ENCODE data around the gene C10orf95. TPM values are rescaled to one million over a fixed set of nuclear protein-coding genes. Genes with fewer than 3 reads are reported as not detected.

Gene C10orf95
- total and polyA plus RNA-seq, 8 donors, result 0.70 to 7.3 (median 1.7) TPM

DNA sequence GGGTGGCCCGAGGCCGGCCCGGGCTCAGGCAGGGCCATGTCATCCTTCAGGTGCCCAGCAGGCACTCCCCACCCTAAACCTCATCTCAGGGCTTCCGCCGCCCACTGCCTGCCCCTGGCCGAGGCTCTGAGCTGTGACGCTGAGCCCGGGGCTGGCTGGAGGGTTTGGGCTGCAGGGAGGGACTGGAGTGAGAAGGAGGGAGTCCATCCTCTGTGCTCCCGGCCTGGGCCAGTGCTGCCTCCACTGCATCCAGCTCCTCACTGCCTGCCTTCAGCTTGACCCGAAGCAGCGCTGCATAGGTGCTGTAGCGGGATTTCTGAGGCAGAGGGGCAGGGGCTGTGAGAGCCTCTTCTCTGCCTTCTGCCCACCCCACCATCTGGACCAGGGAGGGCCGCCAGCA is 48.2 kb downstream of the C10orf95 start:
- Histone ChIP-seq H3K9me3 (no peaks in the 10 kb centered on the region), H3K27ac (no peak overlapping the region), H3K4me3 (no peak overlapping the region), H3K36me3 (peaks cover 0 to 49% of the 10 kb centered on the region in 2 donors), H3K27me3 (peaks cover 0 to 14% of the 10 kb centered on the region in 2 donors), H3K4me1 (peaks cover 4 to 22% of the 10 kb centered on the region in 2 donors)
- intact Hi-C loops (cut with DNase I), result no loop called here
- ATAC-seq (no peak), DNase-seq (peak in 1 of 4 donors; percentile 78)
- TF ChIP-seq, protein P1, sequence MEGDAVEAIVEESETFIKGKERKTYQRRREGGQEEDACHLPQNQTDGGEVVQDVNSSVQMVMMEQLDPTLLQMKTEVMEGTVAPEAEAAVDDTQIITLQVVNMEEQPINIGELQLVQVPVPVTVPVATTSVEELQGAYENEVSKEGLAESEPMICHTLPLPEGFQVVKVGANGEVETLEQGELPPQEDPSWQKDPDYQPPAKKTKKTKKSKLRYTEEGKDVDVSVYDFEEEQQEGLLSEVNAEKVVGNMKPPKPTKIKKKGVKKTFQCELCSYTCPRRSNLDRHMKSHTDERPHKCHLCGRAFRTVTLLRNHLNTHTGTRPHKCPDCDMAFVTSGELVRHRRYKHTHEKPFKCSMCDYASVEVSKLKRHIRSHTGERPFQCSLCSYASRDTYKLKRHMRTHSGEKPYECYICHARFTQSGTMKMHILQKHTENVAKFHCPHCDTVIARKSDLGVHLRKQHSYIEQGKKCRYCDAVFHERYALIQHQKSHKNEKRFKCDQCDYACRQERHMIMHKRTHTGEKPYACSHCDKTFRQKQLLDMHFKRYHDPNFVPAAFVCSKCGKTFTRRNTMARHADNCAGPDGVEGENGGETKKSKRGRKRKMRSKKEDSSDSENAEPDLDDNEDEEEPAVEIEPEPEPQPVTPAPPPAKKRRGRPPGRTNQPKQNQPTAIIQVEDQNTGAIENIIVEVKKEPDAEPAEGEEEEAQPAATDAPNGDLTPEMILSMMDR (IDR thresholded peaks at IDR 0.05), result no peak

DNA sequence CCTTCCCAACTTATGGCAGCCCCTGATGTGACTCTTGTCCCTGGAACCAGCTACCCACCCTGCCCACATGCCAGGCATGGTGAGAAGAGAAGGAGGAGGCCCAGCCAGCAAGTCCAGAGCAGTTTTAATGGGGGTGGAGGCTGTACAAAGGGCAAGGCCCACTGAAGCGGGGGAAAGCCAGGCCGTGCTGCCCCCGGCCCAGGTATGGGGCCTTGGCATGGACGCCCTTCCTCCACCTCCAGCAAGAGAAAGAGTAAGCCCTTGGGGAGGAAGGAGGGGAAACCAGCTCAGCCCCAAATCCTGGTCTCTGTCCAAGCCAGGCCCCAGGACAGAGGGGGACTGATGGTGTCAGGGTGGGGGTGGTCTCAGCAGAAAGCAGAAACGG is 48.8 kb downstream of the C10orf95 start:
- no peak overlapping the region for H3K27ac ChIP-seq
- TF ChIP-seq, protein P1 (IDR thresholded peaks at IDR 0.05), result no peak
- ATAC-seq (no peak), DNase-seq (no peak)
- H3K4me1 ChIP-seq, result peaks cover 4 to 28% of the 10 kb centered on the region in 2 donors
- intact Hi-C loops (cut with DNase I), result no loop called here
- H3K36me3 ChIP-seq, result peaks cover 0 to 55% of the 10 kb centered on the region in 2 donors
- peaks cover 0 to 8% of the 10 kb centered on the region in 2 donors for H3K27me3 ChIP-seq
- H3K9me3 ChIP-seq, result no peaks in the 10 kb centered on the region
- no peak overlapping the region for H3K4me3 ChIP-seq

DNA sequence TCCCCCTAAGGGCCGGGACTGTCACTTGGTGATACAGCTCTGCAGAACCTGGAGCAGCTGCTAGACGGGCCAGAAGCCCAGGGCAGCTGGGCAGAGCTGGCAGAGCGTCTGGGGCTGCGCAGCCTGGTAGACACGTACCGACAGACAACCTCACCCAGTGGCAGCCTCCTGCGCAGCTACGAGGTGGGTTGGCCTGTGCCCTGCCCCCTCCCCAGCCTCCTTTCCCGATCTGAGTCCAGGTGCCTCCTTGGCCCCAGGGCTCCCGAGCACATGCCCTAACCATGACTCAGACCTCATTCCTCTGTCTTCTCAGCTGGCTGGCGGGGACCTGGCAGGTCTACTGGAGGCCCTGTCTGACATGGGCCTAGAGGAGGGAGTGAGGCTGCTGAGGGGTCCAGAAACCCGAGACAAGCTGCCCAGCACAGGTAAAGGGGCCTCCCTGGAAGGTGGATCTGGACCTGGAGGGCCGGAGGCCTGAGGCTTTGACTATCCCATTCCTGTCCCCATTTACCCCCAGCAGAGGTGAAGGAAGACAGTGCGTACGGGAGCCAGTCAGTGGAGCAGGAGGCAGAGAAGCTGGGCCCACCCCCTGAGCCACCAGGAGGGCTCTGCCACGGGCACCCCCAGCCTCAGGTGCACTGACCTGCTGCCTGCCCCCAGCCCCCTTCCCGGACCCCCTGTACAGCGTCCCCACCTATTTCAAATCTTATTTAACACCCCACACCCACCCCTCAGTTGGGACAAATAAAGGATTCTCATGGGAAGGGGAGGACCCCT is 49.4 kb downstream of the C10orf95 start:
- Histone ChIP-seq H3K9me3 (no peaks in the 10 kb centered on the region), H3K36me3 (peaks cover 0 to 61% of the 10 kb centered on the region in 2 donors), H3K27me3 (peaks cover 0 to 2% of the 10 kb centered on the region in 2 donors), H3K27ac (no peak overlapping the region), H3K4me1 (peaks cover 4 to 34% of the 10 kb centered on the region in 2 donors), H3K4me3 (no peak overlapping the region)
- DNase-seq, result peak in 1 of 4 donors; percentile 73
- intact Hi-C loops (cut with DNase I), result no loop called here
- no peak for ATAC-seq
- TF ChIP-seq, protein P1 (IDR thresholded peaks at IDR 0.05), result no peak

DNA sequence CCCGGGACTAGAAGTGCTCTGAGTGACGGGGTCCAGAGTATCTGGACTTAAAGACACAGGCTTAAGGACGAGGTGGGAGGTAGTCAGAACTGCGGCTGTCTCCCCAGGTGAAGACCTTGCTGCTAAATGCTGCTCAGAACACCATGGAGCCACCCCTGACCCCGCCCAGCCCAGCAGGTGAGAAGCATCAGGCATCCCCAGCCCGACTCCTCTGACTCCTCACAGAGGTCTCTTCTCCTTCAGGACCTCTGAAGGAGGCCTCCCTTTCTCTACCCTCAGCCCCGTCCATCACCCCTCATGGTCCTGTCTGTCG is 50.0 kb downstream of the C10orf95 start:
- H3K4me1 ChIP-seq, result peaks cover 7 to 40% of the 10 kb centered on the region in 2 donors
- peaks cover 0 to 67% of the 10 kb centered on the region in 2 donors for H3K36me3 ChIP-seq
- no peaks in the 10 kb centered on the region for H3K27me3 ChIP-seq
- no peak overlapping the region for H3K27ac ChIP-seq
- DNase-seq, result no peak
- H3K9me3 ChIP-seq, result no peaks in the 10 kb centered on the region
- no peak for ATAC-seq
- intact Hi-C loops (cut with DNase I), result no loop called here
- TF ChIP-seq, protein P1 (IDR thresholded peaks at IDR 0.05), result no peak
- H3K4me3 ChIP-seq, result no peak overlapping the region

DNA sequence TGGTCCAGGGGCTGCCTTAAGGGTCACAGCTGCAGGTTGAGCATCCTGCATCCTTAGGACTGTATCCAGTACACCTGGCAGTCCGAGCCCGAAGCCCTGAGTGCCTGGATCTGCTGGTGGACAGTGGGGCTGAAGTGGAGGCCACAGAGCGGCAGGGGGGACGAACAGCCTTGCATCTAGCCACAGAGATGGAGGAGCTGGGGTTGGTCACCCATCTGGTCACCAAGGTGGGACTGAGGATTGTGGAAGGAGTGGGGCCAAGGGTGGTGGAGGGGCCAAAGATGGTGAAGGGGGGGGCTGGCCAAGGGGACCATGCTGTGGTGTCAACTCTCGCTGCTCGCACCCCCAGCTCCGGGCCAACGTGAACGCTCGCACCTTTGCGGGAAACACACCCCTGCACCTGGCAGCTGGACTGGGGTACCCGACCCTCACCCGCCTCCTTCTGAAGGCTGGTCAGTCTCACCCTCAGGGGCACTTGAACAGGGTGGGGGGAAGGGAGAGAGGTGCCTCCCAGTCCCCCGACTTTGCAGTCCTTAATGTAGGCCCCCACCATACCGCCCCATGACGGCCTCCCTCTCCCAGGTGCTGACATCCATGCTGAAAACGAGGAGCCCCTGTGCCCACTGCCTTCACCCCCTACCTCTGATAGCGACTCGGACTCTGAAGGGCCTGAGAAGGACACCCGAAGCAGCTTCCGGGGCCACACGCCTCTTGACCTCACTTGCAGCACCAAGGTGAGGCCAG is 50.6 kb downstream of the C10orf95 start:
- no peaks in the 10 kb centered on the region for H3K27me3 ChIP-seq
- TF ChIP-seq, protein P1 (IDR thresholded peaks at IDR 0.05), result no peak
- no peak for DNase-seq
- no peak overlapping the region for H3K27ac ChIP-seq
- no peak overlapping the region for H3K4me3 ChIP-seq
- peaks cover 0 to 67% of the 10 kb centered on the region in 2 donors for H3K36me3 ChIP-seq
- H3K4me1 ChIP-seq, result peaks cover 10 to 46% of the 10 kb centered on the region in 2 donors
- H3K9me3 ChIP-seq, result no peaks in the 10 kb centered on the region
- no peak for ATAC-seq
- intact Hi-C loops (cut with DNase I), result no loop called here

Data from left lung (tissue), 10 donors.